ENCODE measurements around the gene HTD2.
"Not testable (repeated sequence)": the region's sequence is repeated elsewhere in the genome, so short reads cannot be mapped to it uniquely, and the experiment has no call there.

The HTD2 gene

DNA sequence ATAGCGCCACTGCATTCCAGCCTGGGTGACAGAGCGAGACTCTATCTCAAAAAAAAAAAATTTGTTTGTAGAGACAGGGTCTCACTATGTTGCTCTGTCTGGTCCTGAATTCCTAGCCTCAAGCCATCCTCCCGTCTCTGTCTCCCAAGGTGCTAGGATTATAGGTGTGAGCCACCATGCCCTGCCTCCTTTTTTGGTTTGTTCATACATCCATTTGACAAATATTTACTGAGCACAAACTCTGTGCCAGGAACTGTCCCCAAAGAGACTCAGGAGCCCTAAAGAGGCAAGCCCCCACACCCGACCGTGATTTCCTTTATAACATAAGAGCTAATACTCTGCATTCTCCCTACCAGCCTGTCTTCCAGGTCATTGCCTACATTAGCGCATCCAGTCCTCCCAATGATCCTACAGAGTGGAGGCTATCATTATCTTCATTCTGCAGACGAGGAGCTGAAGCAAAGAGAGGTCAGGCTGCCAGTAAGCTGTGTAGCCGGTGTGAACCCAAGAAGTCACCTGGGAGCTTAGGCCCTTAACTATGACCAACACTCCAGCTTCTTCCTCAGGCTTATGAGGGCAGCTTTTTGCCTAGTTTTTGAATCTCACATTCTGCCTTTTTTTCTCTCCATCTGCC lies 20.1 kb downstream of the HTD2 start:
- in situ Hi-C loops (cut with MboI; ENCODE audit: low pct_unique_long_range_greater_than_20kb, low sequenced_read_pairs): no loop called here
- DNase-seq: no peak

DNA sequence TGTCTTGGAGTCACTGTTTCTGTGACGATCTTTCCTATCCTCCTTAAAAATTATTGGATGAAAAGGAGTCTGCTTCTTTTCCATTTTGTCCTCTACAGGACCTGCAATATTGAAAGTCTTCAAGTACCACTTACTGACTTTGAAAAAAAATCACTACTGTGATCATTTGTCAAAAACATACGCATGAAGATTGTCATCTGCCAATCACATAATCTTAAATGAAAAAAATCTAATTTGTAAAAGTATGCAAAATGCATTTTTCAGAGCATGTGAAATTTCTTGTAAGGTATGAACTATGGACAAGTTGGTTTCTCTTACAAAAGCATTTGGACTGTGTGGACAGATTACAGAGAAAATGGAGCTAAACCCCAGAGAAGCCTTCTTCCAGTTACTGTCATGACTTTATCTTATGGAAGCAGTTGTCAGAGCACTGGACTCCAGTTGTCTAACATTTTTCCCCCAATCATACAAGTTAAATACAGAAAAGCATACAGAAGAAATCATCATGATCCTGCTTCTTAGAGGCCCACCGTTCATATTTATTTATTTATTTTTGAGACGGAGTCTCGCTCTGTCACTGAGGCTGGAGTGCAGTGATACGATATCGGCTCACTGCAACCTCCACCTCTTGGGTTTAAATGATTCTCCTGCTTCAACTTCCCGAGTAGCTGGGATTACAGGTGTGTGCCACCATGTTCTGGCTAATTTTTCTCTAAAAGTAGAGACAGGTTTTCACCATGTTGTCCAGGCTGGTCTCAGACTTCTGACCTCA lies 23.0 kb downstream of the HTD2 start:
- DNase-seq: no peak
- in situ Hi-C loops (cut with MboI; ENCODE audit: low pct_unique_long_range_greater_than_20kb, low sequenced_read_pairs): no loop called here

DNA sequence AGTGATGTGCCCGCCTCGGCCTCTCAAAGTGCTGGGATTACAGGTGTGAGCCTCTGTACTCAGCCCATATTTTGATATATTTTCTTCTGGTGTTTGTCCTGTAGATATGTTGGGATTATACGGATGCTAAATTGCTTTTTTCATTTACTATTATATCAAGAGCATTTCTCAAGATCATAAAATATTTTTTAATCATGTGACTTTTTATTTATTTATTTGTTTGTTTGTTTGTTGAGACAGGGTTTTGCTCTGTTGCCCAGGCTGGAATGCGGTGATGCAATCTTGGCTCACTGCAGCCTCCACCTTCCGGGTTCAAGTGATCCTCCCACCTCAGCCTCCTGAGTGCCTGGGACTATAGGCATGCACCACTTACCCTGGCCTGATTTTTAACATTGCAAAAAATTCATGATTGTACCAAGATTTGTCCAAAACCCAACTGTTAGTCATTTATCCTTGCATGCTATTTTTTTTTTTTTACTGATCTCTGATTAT lies 23.6 kb downstream of the HTD2 start:
- in situ Hi-C loops (cut with MboI; ENCODE audit: low pct_unique_long_range_greater_than_20kb, low sequenced_read_pairs): no loop called here
- DNase-seq: no peak

DNA sequence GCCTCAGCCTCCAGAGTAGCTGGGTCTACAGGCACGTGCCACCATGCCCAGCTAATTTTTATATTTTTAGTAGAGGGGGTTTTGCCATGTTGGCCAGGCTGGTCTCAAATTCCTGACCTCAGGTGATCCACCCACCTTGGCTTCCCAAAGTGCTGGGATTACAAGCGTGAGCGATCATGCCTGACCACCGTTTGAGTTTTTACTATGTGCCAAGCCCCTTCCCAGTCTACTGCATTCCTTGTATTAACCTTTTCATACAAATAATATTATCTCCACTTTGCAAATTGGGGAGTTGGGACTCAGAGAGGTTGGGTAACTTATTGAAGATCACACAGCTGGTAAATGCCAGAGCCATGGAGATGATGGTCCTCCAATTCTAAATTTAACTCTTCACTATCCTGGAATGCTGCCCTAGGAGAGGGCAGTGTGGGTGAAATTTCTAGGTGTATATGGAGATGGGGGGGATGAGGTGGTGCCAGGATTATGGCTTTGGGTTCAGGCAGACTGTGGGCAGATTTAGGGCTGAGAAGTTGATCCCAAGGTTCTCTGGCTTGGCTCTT lies 25.4 kb downstream of the HTD2 start:
- in situ Hi-C loops (cut with MboI; ENCODE audit: low pct_unique_long_range_greater_than_20kb, low sequenced_read_pairs): no loop called here

DNA sequence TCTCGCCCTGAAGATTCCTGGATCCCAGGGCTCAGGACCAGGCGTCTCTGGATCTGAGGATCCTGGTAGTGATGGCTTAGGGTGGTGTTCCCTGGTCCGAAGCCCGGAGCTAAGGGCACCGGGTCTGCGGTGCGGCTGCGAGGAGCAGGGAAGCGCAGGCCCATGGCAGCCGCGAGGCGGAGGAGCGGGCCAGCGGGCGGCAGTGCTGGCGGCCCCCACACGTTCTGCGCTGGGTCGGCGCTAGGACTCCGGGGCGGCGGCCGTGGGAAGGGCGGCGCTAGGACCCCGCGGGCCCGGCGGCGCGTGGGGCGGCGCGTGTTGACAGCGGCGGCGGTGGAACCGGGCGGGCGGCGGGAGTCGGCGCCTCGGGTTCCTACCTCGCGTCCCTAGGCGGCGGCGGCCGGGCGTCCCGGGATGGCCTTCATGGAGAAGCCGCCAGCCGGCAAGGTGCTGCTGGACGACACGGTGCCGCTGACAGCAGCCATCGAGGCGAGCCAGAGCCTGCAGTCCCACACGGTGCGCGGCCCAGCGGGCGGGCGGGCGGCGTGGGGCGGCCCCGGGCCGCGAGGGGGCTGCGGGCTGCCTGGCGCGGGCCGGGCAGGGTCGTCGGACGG lies 26.4 kb downstream of the HTD2 start, which contains the start of gene PXK:
Gene PXK (plus strand): TSS at position 318 of the 614 bp plus-strand sequence. CDS start 97 bp downstream, at position 415.
- in situ Hi-C loops (cut with MboI; ENCODE audit: low pct_unique_long_range_greater_than_20kb, low sequenced_read_pairs): no loop called here
- DNase-seq: peak; percentile 80

More for the DNA sequence above, 25.4 kb downstream of the HTD2 start:
- DNase-seq: no peak

DNA sequence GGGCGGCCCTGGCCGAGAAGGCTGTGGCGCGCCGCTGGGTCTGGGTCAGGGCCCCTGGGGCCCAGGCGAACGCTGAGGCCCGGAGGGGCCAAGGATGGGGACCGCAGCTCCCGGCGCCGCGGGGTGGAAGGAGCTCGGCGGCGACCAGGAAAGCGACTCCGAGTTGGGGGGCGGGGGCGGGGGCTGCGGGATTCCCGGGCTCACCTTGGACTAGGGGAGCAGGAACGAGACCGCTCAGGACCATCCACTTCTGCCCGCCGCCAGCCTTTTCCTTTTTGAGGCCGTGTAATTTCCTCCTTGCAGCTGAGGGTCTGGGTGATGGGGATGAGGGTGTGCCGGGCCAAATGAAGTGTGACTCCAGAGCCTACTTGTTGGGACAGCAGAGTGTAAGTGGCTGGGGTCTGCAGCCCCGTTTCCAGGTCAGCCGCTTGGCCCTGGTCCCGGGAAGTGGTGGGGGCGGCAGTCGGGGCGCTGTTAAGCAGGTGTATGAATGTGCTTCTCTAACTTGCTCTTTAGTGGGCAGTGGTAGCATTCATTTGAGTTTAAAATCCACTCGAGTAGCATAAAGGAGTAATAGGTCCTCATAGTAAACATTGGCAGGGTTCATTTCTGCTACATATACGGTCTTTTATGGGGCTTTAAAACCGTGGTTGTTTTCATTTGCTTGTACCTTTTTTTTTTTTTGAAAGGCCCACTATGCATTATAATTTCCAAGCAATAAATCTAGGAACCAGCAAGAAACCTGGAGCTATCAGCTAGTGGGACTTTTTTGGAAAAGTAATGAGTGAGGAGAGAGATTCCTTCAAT lies 27.1 kb downstream of the HTD2 start:
- DNase-seq: peak; percentile 46
- in situ Hi-C loops (cut with MboI; ENCODE audit: low pct_unique_long_range_greater_than_20kb, low sequenced_read_pairs): no loop called here

DNA sequence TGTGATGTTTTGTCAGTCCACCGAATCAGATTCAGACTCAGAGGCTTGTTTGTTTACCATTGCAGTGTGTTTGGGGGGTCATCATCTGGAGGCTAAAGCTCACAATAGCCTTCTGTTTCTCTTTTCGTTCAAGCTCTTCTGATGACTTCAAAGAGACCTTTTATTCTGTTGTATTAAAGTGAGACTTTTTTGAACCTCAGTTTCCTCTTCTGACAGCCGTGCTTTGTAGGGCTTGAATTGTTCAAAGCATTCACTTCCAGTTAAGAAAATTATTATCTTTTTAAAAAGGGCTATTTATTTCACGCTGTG lies 27.6 kb downstream of the HTD2 start:
- in situ Hi-C loops (cut with MboI; ENCODE audit: low pct_unique_long_range_greater_than_20kb, low sequenced_read_pairs): no loop called here
- peak; percentile 22 for DNase-seq

DNA sequence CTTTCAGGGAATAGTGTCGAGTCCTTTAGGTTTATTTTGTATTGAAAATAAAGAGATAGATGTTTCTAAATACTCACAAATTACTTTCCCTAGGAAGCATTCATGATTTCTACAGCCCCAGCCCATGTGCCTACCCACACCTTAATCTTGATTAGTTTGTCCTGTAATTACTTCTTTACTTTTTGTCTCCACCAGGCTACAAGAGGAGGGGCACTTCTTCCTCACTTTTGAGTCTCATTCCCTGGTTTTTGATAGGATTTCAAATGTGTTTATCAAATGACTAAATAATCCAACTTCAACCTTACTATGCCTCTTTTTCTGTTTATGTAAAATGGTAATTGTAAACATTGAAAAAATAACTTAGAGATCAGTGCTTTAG lies 28.2 kb downstream of the HTD2 start:
- no peak for DNase-seq
- in situ Hi-C loops (cut with MboI; ENCODE audit: low pct_unique_long_range_greater_than_20kb, low sequenced_read_pairs): no loop called here

DNA sequence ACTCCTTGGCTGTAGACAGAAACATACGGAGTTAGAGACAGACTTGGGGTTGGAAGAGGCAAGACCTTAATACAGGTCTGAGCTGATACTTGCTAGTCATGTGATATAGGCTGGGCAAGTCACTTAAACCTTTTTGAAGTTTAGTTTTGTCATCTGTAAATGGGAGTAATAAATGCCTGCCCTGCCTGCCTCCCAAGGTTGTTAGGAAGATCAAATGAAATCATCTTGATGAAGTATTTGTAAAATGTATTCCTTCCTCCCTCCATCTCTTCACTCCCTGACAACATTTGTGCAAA lies 29.3 kb downstream of the HTD2 start:
- no peak for DNase-seq
- in situ Hi-C loops (cut with MboI; ENCODE audit: low pct_unique_long_range_greater_than_20kb, low sequenced_read_pairs): no loop called here

DNA sequence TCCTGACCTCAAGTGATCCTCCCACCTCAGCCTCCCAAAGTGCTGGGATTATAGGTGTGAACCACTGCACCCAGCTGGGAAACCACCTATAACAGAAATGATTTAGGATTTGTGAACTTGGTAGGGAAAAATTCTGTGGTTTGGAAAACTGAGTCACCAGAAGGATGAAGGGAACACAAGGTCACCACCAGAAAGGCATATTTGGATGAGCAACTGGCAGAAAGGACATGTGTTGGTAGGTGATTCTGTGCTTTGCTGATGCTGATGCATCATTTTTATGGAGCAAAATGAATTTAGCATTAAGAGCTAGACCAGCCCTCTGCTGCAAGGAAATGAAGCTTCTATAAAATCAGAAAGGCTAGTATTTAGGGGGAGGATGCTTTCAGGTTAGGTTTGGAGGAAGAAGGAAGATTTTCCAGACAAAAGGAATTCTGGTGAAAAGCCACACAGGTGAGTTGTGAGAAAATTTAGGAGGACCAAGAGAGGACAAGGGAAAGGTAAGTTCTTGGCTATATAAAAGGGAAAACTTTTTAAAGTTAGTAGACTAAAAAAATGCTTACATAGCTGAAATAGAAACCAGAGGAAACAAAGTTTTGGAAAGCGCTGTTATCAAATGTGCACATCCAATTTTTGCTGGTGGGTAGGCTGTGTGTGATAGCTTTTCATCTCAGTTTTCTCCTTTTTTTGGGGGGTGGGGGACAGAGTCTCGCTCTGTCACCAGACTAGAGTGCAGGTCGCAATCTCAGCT lies 30.0 kb downstream of the HTD2 start:
- in situ Hi-C loops (cut with MboI; ENCODE audit: low pct_unique_long_range_greater_than_20kb, low sequenced_read_pairs): no loop called here
- DNase-seq: no peak

DNA sequence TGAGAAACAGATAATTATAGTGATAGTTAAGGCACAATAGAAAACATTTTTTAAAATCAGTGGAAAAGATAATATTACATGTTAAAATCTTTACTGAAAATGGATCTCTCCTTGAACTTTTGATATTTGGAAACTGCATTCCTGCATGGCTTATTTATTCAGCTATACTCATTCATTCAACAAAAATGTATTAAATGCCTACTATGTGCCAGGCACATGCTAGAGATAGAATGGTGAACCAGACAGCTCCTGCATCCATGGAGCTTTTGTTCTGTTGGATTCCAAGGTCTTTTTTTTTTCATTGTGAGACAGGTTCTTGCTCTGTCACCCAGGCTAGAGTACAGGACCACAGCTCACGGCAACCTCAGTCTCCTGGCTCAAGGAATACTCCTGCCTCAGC lies 30.9 kb downstream of the HTD2 start:
- in situ Hi-C loops (cut with MboI; ENCODE audit: low pct_unique_long_range_greater_than_20kb, low sequenced_read_pairs): no loop called here
- no peak for DNase-seq

DNA sequence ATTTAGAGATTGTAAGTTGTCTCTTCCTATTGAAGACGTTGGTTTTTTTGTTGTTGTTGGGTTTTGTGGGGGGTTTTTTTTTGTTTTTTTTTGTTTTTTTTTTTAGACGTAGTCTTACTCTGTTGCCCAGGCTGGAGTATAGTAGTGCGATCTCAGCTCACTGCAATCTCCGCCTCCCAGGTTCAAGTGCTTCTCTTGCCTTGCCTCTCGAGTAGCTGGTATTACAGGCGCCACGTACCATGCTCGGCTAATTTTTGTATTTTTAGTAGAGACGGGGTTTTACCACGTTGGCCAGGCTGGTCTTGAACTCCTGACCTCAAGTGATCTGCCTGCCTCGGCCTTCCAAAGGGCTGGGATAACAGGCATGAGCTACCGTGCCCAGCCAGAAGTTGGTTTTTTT lies 32.8 kb downstream of the HTD2 start:
- in situ Hi-C loops (cut with MboI; ENCODE audit: low pct_unique_long_range_greater_than_20kb, low sequenced_read_pairs); DNase-seq: not testable (repeated sequence)

DNA sequence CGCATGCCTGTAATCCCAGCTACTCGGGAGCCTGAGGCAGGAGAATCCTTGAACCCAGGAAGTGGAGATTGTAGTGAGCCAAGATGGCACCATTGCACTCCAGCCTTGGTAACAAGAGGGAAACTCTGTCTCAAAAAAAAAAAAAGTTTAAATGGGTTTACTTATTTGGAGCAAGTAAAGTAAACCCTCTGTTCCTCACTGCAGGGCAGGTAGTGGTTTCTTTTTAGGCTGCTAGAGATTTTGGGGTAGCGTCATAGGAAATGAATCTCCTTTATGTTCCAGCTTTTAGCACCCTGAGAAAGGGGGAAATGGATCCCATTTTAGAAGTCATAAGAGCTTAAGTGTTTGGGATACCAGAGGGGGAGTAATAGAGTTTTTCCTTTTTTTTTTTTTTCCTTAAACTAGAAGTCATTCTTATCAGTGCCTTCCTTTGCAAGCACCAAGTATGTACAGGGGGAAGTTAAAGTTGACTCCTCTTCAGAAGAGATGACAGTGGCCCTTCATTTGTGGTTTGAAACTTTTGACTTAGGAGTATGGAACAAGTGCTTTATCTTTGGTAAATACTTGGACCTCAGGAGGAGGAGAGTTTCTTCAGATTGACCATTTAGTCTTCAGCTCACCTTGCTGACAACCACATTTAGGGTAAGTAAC lies 34.4 kb downstream of the HTD2 start:
- peak; percentile 53 for DNase-seq

DNA sequence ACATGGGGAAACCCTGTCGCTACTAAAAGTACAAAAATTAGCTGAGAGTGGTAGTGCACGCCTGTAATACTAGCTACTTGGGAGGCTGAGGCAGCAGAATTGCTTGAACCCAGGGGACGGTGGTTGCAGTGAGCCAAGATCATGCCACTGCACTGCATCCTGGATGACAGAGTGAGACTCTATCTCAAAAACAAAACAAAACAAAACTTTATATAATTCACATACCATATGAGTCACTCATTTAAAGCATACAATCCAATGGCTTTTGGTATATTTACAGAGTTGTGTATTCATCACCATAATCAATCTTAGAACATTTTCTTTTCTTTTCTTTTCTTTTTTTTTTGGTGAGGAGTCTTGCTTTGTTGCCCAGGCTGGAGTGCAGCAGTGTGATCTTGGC lies 35.1 kb downstream of the HTD2 start:
- in situ Hi-C loops (cut with MboI; ENCODE audit: low pct_unique_long_range_greater_than_20kb, low sequenced_read_pairs): no loop called here
- DNase-seq: no peak

More for the DNA sequence above, 34.4 kb downstream of the HTD2 start:
- in situ Hi-C loops (cut with MboI; ENCODE audit: low pct_unique_long_range_greater_than_20kb, low sequenced_read_pairs): no loop called here

DNA sequence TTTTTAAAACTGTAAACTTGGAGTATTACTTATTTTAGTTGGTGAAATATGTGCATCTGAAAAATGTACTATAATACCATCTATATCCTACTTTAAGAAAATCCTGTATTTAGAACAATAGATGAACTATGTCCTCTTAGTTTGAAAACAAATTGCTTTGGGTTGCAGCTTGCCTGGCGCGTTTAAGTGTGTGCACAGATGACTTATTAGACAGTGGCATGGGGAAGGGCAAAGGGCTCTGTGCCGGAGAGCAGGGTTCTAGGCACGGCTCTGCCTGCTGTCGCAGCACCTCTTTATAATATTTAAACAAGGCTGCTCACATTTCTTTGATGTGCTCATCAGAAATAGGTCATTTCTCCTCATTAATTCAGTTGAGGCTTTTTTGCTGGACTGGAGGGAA lies 36.4 kb downstream of the HTD2 start:
- no peak for DNase-seq
- in situ Hi-C loops (cut with MboI; ENCODE audit: low pct_unique_long_range_greater_than_20kb, low sequenced_read_pairs): no loop called here

DNA sequence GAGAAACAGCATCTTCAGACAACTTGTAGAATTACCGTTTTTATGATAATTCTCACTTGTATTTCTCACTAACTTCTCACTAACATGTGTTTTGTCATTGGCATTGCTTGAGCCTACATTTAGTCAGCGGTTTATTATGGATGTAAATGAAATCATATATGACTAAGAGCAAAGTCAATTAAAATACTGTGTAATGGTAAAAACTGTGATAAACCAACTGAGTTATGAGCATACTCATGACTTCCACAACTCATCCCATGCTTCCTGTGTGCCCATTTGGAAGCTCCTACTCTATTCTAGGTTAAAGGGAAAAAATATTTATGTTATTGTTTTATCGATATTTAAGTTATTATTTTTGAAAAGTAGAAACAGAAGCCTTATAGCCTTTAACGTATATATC lies 39.1 kb downstream of the HTD2 start:
- no peak for DNase-seq
- in situ Hi-C loops (cut with MboI; ENCODE audit: low pct_unique_long_range_greater_than_20kb, low sequenced_read_pairs): no loop called here

DNA sequence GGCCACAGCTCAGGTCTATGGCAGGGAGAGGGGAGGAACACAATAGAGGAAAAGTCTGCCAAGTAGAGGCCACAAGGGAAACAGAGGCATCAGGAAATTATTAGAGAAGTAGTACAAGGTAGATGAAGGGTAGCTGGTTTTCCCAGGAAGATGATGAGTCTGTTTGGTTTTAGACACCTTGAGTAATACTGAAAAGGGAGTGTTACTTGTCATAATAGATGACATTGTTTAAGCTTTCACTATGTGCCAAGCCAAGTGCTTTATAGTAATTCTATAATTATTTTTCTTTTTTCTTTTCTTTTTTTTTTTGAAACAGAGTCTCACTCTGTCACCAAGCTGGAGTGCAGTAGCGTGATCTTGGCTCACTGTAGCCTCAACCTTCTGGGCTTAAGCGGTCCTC lies 40.0 kb downstream of the HTD2 start:
- no peak for DNase-seq
- in situ Hi-C loops (cut with MboI; ENCODE audit: low pct_unique_long_range_greater_than_20kb, low sequenced_read_pairs): no loop called here

DNA sequence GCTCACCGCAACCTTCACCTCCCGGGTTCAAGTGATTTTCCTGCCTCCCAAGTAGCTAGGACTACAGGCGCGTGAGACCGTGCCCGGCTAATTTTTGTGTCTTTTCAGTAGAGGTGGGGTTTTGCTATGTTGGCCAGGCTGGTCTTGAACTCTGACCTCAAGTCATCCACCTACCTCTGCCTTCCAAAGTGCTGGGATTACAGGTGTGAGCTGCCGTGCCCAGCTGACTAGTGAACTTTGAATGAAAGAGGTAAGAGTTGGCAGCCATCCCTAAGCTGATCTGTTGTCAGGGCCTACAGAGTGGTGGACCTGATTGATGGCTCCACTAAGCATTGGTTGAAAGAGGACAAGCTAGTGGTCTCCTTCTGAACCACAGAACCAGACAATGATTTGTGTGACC lies 41.7 kb downstream of the HTD2 start:
- in situ Hi-C loops (cut with MboI; ENCODE audit: low pct_unique_long_range_greater_than_20kb, low sequenced_read_pairs): no loop called here

More for the DNA sequence above, 41.7 kb downstream of the HTD2 start:
- no peak for DNase-seq
